H1 (cell line): ENCODE data around the gene MARCHF9.

Experiments
- BCL11A ChIP-seq, 2 experiments: IDR thresholded peaks; one replicate each; pipeline ENCODE4 v1.6.1; 2011; ENCODE audit warnings: low read depth in 2 of 2, low read length in 2 of 2, mild to moderate bottlenecking in 2 of 2
- CEBPB ChIP-seq: IDR thresholded peaks from 2 replicates; pipeline ENCODE4 v1.6.1; 2012; ENCODE audit warnings: low read depth, low read length
- CHD1 ChIP-seq: IDR thresholded peaks from 2 replicates; pipeline ENCODE4 v1.6.1; 2012; ENCODE audit warnings: low read depth, low read length, improper control_type of control experiment
- CREB1 ChIP-seq: IDR thresholded peaks from 2 replicates; pipeline ENCODE4 v1.6.1; 2012; ENCODE audit warnings: inconsistent platforms
- EZH2 ChIP-seq: fragments of 200-600 bp; sonication (generic); IDR thresholded peaks from 2 replicates; pipeline ENCODE4 v1.7.1; 2012; ENCODE audit warnings: low read depth, mild to moderate bottlenecking, moderate library complexity, low read length, inconsistent platforms; ENCODE audit not compliant: severe bottlenecking
- KDM4A ChIP-seq: IDR thresholded peaks from one replicate; pipeline ENCODE4 v1.7.1; 2012; ENCODE audit warnings: low read depth, mild to moderate bottlenecking, moderate library complexity, low read length, inconsistent platforms; ENCODE audit not compliant: severe bottlenecking
- MAFK ChIP-seq: IDR thresholded peaks from 2 replicates; pipeline ENCODE4 v1.6.1; 2012; ENCODE audit warnings: low read depth, mild to moderate bottlenecking, improper control_type of control experiment, low read length
- POLR2A ChIP-seq, 2 experiments: IDR thresholded peaks; 1 replicate in 1 of 2; 2 replicates in 1 of 2; pipeline ENCODE4 v1.6.1; 2011; ENCODE audit warnings: low read depth in 2 of 2, low read length in 2 of 2, mild to moderate bottlenecking in 2 of 2; ENCODE audit errors: control extremely low read depth in 1 of 2
- POLR2AphosphoS5 ChIP-seq: IDR thresholded peaks from 2 replicates; pipeline ENCODE4 v1.6.1; 2011; ENCODE audit warnings: low read depth, low read length
- SP1 ChIP-seq: IDR thresholded peaks from 2 replicates; pipeline ENCODE4 v1.6.1; 2011; ENCODE audit warnings: low read depth, low read length
- TF ChIP-seq, protein P1 (sequence below), 3 experiments: IDR thresholded peaks; 1 replicate in 2 of 3; 2 replicates in 1 of 3; pipeline versions ENCODE4 v1.5.1 to v1.6.1; 2011; ENCODE audit warnings: low read length in 3 of 3, mild to moderate bottlenecking in 3 of 3, inconsistent platforms in 2 of 3, low read depth in 1 of 3, moderate library complexity in 1 of 3; ENCODE audit not compliant: insufficient read depth in 1 of 3; ENCODE audit errors: control extremely low read depth in 1 of 3
- TF ChIP-seq, protein P2 (sequence below): IDR thresholded peaks from 2 replicates; pipeline ENCODE4 v1.6.1; 2012; ENCODE audit warnings: low read length, inconsistent platforms

DNA sequence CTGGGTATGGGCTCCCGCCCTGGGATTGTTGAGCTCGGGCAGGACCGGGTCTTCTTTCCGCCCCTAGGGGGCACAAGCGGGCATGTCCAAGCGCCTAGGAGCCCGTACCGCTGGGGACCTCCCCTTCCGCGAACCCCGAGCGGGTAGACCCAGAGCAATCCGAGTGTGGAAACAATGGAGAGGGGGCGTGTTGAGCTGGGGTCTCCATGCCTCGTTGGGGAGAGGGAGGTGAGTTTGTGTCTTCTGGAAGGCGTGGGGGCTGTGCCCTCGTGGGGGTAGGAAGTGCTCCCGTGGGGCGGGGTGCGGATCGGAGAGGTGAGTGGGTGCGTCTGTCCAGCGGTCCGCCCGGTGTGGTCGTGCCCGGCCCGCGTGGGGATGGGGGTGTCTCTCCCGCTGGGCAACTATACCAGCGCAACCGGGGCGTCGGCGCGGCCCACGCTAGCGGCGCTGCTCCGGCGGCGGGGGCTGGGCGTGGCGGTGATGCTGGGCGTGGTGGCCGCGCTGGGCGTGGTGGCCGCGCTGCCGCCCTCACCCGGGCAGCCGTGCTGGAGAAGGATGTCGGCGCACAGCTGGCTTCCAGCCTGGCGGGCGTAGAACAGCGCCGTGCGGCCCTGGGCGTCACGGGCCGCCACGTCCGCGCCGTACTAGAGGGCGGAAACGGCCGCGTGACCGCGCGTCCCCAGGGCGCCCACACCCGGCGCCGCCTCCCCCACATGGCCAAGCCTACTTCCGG lies 28.6 kb upstream of the MARCHF9 start:
- TF ChIP-seq CHD1 (no peak), CREB1 (no peak), POLR2A (IDR thresholded peaks at IDR 0.05; ENCODE audit: control extremely low read depth in 1 of 2, low read depth in 2 of 2, low read length in 2 of 2) (no peak), SP1 (no peak), BCL11A (IDR thresholded peaks at IDR 0.05; ENCODE audit: low read depth in 2 of 2, low read length in 2 of 2) (no peak), MAFK (no peak), CEBPB (no peak), KDM4A (peak; percentile 88), EZH2 (no peak), POLR2AphosphoS5 (no peak)
- TF ChIP-seq, protein P1, sequence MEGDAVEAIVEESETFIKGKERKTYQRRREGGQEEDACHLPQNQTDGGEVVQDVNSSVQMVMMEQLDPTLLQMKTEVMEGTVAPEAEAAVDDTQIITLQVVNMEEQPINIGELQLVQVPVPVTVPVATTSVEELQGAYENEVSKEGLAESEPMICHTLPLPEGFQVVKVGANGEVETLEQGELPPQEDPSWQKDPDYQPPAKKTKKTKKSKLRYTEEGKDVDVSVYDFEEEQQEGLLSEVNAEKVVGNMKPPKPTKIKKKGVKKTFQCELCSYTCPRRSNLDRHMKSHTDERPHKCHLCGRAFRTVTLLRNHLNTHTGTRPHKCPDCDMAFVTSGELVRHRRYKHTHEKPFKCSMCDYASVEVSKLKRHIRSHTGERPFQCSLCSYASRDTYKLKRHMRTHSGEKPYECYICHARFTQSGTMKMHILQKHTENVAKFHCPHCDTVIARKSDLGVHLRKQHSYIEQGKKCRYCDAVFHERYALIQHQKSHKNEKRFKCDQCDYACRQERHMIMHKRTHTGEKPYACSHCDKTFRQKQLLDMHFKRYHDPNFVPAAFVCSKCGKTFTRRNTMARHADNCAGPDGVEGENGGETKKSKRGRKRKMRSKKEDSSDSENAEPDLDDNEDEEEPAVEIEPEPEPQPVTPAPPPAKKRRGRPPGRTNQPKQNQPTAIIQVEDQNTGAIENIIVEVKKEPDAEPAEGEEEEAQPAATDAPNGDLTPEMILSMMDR (IDR thresholded peaks at IDR 0.05; ENCODE audit: control extremely low read depth in 1 of 3, insufficient read depth in 1 of 3, low read depth in 1 of 3, low read length in 3 of 3) = peak; percentile 70 to 85 (median 81)
- TF ChIP-seq, protein P2, sequence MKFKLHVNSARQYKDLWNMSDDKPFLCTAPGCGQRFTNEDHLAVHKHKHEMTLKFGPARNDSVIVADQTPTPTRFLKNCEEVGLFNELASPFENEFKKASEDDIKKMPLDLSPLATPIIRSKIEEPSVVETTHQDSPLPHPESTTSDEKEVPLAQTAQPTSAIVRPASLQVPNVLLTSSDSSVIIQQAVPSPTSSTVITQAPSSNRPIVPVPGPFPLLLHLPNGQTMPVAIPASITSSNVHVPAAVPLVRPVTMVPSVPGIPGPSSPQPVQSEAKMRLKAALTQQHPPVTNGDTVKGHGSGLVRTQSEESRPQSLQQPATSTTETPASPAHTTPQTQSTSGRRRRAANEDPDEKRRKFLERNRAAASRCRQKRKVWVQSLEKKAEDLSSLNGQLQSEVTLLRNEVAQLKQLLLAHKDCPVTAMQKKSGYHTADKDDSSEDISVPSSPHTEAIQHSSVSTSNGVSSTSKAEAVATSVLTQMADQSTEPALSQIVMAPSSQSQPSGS = no peak
